Karpas-422 (cell line): ENCODE results near the gene TEAD2. TPM values are rescaled to one million over a fixed set of nuclear protein-coding genes. Genes with fewer than 3 reads are reported as not detected.
A peak's percentile ranks its signal among the peaks of the same experiment; 100 is the strongest.
"Not testable (repeated sequence)": the region's sequence is repeated elsewhere in the genome, so short reads cannot be mapped to it uniquely, and the experiment has no call there.

Source experiments
- DNase-seq: peaks from one replicate; pipeline ENCODE4 v3.0.0-alpha.2; 2015
- H2AFZ ChIP-seq: fragments of 200-600 bp; sonication (generic); 2 replicates; pipeline ENCODE4 v1.6.1; 2014; ENCODE audit warnings: antibody characterized with exemption, low read length, mixed read lengths
- H3K27ac ChIP-seq: fragments of 200-600 bp; sonication (generic); 2 replicates; pipeline ENCODE4 v1.5.1; 2014; ENCODE audit warnings: mild to moderate bottlenecking, low read length, moderate library complexity
- H3K27me3 ChIP-seq: fragments of 200-600 bp; sonication (generic); 2 replicates; pipeline ENCODE4 v1.6.1; 2014; ENCODE audit warnings: low read length, mixed read lengths
- H3K36me3 ChIP-seq: fragments of 200-600 bp; sonication (generic); 2 replicates; pipeline ENCODE4 v1.6.1; 2014; ENCODE audit warnings: low read length, mixed read lengths; ENCODE audit not compliant: insufficient read depth
- H3K4me1 ChIP-seq: fragments of 200-600 bp; sonication (generic); 2 replicates; pipeline ENCODE4 v1.6.1; 2014; ENCODE audit warnings: mild to moderate bottlenecking, low read length, mixed read lengths
- H3K4me2 ChIP-seq: fragments of 200-600 bp; sonication (generic); 2 replicates; pipeline ENCODE4 v1.6.1; 2014; ENCODE audit warnings: low read length, low read depth, mild to moderate bottlenecking; ENCODE audit not compliant: poor library complexity, severe bottlenecking
- H3K4me3 ChIP-seq: fragments of 200-600 bp; sonication (generic); 2 replicates; pipeline ENCODE4 v1.5.1; 2014; ENCODE audit warnings: mild to moderate bottlenecking, antibody characterized with exemption, low read length, mixed read lengths
- H3K79me2 ChIP-seq: fragments of 200-600 bp; sonication (generic); 2 replicates; pipeline ENCODE4 v1.6.1; 2014; ENCODE audit warnings: mild to moderate bottlenecking, low read length, mixed read lengths
- H3K9ac ChIP-seq: fragments of 200-600 bp; sonication (generic); 2 replicates; pipeline ENCODE4 v1.6.0; 2014; ENCODE audit warnings: low read length
- H3K9me2 ChIP-seq: fragments of 200-600 bp; sonication (generic), shearing (Covaris generic); replicated peaks from 2 replicates; pipeline ENCODE4 v1.6.0; 2014; ENCODE audit warnings: mild to moderate bottlenecking, low read length, moderate library complexity; ENCODE audit not compliant: insufficient read depth
- H3K9me3 ChIP-seq: fragments of 300-700, 200-600 bp; sonication (generic); 2 replicates; pipeline ENCODE4 v1.6.1; 2014; ENCODE audit warnings: low read length, mixed read lengths
- H4K20me1 ChIP-seq: fragments of 200-600 bp; sonication (generic); 2 replicates; pipeline ENCODE4 v1.6.1; 2014; ENCODE audit warnings: mild to moderate bottlenecking, antibody characterized with exemption, low read length, low read depth; ENCODE audit not compliant: insufficient read depth
- total RNA-seq: library from RNA; depleted of rRNA; stranded (reverse); fragments of >200 nt; shearing (Covaris generic); gene quantifications from 2 replicates; pipeline ENCODE4 v1.2.3, GENCODE V29; 2014; ENCODE audit warnings: low replicate concordance

Gene TEAD2
- total RNA-seq, 1 experiment from 2014 or later: 5.5 TPM

DNA sequence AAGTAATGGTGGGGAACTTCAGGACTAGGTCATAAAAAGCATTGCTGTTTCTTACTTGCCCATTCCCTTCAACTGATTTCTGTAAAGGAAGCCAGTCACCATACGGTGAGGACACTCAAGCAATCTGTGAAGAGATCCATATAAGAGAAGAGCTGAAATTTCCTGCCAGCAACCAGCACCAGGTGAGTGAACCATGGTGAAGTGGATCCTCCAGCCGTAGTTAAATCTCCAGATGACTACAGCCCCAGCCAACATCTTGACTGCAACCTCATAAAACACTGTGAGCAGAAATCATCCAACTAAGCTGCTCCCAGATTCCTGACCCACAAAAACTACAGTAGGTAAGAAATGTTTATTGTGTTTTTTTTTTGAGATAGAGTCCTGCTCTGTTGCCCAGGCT lies 33.5 kb downstream of the TEAD2 start:
- peak overlapping the region; percentile 59 for H3K4me3 ChIP-seq
- no peaks in the 10 kb centered on the region for H3K9me2 ChIP-seq
- H3K36me3 ChIP-seq: peaks cover 39% of the 10 kb centered on the region
- no peak overlapping the region for H2AFZ ChIP-seq
- H3K9ac ChIP-seq: peak overlapping the region; percentile 93
- no peaks in the 10 kb centered on the region for H3K9me3 ChIP-seq
- no peaks in the 10 kb centered on the region for H3K27me3 ChIP-seq
- H3K79me2 ChIP-seq: peaks cover 21% of the 10 kb centered on the region
- H4K20me1 ChIP-seq: no peaks in the 10 kb centered on the region
- peak overlapping the region; percentile 98 for H3K4me2 ChIP-seq
- no peak for DNase-seq
- peak overlapping the region; percentile 96 for H3K27ac ChIP-seq
- peaks cover 93% of the 10 kb centered on the region for H3K4me1 ChIP-seq

- H3K36me3 ChIP-seq: peaks cover 47% of the 10 kb centered on the region
- H3K4me3 ChIP-seq: peak overlapping the region; percentile 59
- peak; percentile 96 for DNase-seq
- H3K9me2 ChIP-seq: no peaks in the 10 kb centered on the region
- no peaks in the 10 kb centered on the region for H3K9me3 ChIP-seq
- H3K27me3 ChIP-seq: no peaks in the 10 kb centered on the region
- no peaks in the 10 kb centered on the region for H4K20me1 ChIP-seq
- no peak overlapping the region for H2AFZ ChIP-seq
- H3K27ac ChIP-seq: peak overlapping the region; percentile 96
- H3K4me2 ChIP-seq: peak overlapping the region; percentile 98
- peaks cover 86% of the 10 kb centered on the region for H3K4me1 ChIP-seq
- peaks cover 28% of the 10 kb centered on the region for H3K79me2 ChIP-seq
- peak overlapping the region; percentile 93 for H3K9ac ChIP-seq
These were observed 34.2 kb downstream of the TEAD2 start for GRCh38 chr19:49327878-49328544.

GRCh38 chr19:49326165-49326704 lies 36.0 kb downstream of the TEAD2 start:
- Histone ChIP-seq H3K27ac (peak overlapping the region; percentile 96), H4K20me1 (no peaks in the 10 kb centered on the region), H3K27me3 (no peaks in the 10 kb centered on the region), H3K9ac (peak overlapping the region; percentile 93), H3K9me3 (peaks cover 3% of the 10 kb centered on the region; the same call in 1 of the 2 replicates), H2AFZ (no peak overlapping the region), H3K4me2 (peak overlapping the region; percentile 98), H3K9me2 (no peaks in the 10 kb centered on the region), H3K79me2 (peaks cover 38% of the 10 kb centered on the region), H3K36me3 (peaks cover 56% of the 10 kb centered on the region), H3K4me3 (peak overlapping the region; percentile 26), H3K4me1 (peaks cover 68% of the 10 kb centered on the region)
- DNase-seq: peak; percentile 97

GRCh38 chr19:49325756-49326155 lies 36.5 kb downstream of the TEAD2 start:
- peaks cover 61% of the 10 kb centered on the region for H3K36me3 ChIP-seq
- H3K9me3 ChIP-seq, H4K20me1 ChIP-seq, H3K27me3 ChIP-seq, H2AFZ ChIP-seq, H3K9me2 ChIP-seq, H3K4me3 ChIP-seq, DNase-seq: not testable (repeated sequence)
- peak overlapping the region; percentile 98 for H3K4me2 ChIP-seq
- peak overlapping the region; percentile 46 for H3K9ac ChIP-seq
- peak overlapping the region; percentile 96 for H3K27ac ChIP-seq
- peaks cover 64% of the 10 kb centered on the region for H3K4me1 ChIP-seq
- peaks cover 39% of the 10 kb centered on the region for H3K79me2 ChIP-seq

DNA sequence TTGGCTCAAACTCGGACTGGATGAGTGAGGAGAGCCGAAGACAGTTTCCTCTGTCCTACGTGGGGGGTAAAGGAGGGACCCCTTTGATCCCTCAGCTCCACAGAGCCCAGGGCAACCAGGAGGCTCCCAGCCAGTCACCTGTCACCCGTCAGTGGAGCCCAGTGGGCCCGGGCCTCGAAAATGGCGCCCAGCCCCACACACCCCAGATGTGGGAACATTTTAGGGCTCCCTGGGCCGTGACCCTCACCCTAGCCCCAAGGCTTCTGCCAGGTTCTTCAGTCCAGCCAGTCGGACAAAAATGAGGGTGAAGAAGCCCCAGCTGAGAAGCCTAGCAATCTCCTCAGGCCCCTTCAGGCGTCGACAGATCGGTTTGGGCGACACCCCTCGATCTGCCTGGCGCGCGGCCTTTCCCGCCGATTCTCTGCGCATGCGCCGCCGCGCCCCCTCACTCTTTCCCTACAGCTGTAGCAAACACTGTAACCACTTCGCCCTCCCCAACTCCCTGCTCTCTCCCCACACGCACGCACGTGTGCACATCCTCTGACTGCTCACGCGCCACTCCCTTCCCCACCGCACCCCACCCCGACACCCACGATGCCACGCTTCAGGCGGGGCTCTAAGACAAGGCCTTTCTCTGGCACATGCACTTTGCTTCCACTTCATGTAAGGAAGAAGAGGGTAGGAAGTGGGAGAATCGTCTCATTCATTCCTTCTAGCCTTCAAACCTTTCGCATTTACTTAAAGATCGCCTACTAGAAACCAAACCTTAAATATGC lies 37.2 kb downstream of the TEAD2 start, which contains the start of gene SLC6A16:
TSS of gene SLC6A16 (minus strand) at position 391 of the 776 bp plus-strand sequence. CDS start 13,844 bp downstream, outside the sequence.
- DNase-seq: no peak
- H2AFZ ChIP-seq: no peak within 1 kb of the TSS
- peaks cover 3% of the 10 kb centered on the region; the same call in 1 of the 2 replicates for H3K9me3 ChIP-seq
- peak within 1 kb of the TSS; percentile 46 for H3K9ac ChIP-seq
- H3K4me2 ChIP-seq: peak within 1 kb of the TSS; percentile 98
- H3K27ac ChIP-seq: peak within 1 kb of the TSS; percentile 96
- no peaks in the 10 kb centered on the region for H3K9me2 ChIP-seq
- H3K36me3 ChIP-seq: peaks cover 63% of the 10 kb centered on the region
- H3K27me3 ChIP-seq: no peaks in the 10 kb centered on the region
- peak within 1 kb of the TSS; percentile 21; the same call in 1 of the 2 replicates for H3K4me3 ChIP-seq
- H3K4me1 ChIP-seq: peaks cover 56% of the 10 kb centered on the region
- no peaks in the 10 kb centered on the region for H4K20me1 ChIP-seq
- peaks cover 36% of the 10 kb centered on the region for H3K79me2 ChIP-seq

GRCh38 chr19:49318296-49318695 lies 43.9 kb downstream of the TEAD2 start:
- no peaks in the 10 kb centered on the region for H3K27me3 ChIP-seq
- peaks cover 20% of the 10 kb centered on the region for H3K4me1 ChIP-seq
- no peak overlapping the region for H2AFZ ChIP-seq
- H3K36me3 ChIP-seq: peaks cover 69% of the 10 kb centered on the region
- peaks cover 3% of the 10 kb centered on the region; the same call in 1 of the 2 replicates for H3K9me3 ChIP-seq
- H3K4me2 ChIP-seq: no peak overlapping the region
- no peak for DNase-seq
- H4K20me1 ChIP-seq: no peaks in the 10 kb centered on the region
- H3K9me2 ChIP-seq: no peaks in the 10 kb centered on the region
- H3K27ac ChIP-seq: peak overlapping the region; percentile 30
- H3K9ac ChIP-seq: no peak overlapping the region
- H3K4me3 ChIP-seq: no peak overlapping the region
- H3K79me2 ChIP-seq: peaks cover 68% of the 10 kb centered on the region

- peaks cover 20% of the 10 kb centered on the region for H3K4me1 ChIP-seq
- no peak for DNase-seq
- no peak overlapping the region for H3K4me3 ChIP-seq
- no peak overlapping the region for H3K4me2 ChIP-seq
- H3K36me3 ChIP-seq: peaks cover 54% of the 10 kb centered on the region
- no peak overlapping the region for H2AFZ ChIP-seq
- no peaks in the 10 kb centered on the region for H4K20me1 ChIP-seq
- no peaks in the 10 kb centered on the region for H3K9me3 ChIP-seq
- no peaks in the 10 kb centered on the region for H3K27me3 ChIP-seq
- H3K9me2 ChIP-seq: no peaks in the 10 kb centered on the region
- H3K9ac ChIP-seq: no peak overlapping the region
- H3K79me2 ChIP-seq: peaks cover 55% of the 10 kb centered on the region
- H3K27ac ChIP-seq: peak overlapping the region; percentile 67
These were observed 45.9 kb downstream of the TEAD2 start for GRCh38 chr19:49316284-49316683.

- Histone ChIP-seq H3K27ac (peak overlapping the region; percentile 67), H3K4me2 (no peak overlapping the region), H3K4me3 (no peak overlapping the region), H4K20me1 (no peaks in the 10 kb centered on the region), H3K4me1 (peaks cover 20% of the 10 kb centered on the region), H3K79me2 (peaks cover 48% of the 10 kb centered on the region), H3K36me3 (peaks cover 54% of the 10 kb centered on the region), H3K9ac (no peak overlapping the region), H2AFZ (no peak overlapping the region), H3K9me2 (no peaks in the 10 kb centered on the region), H3K9me3 (no peaks in the 10 kb centered on the region), H3K27me3 (no peaks in the 10 kb centered on the region)
- no peak for DNase-seq
These were observed 47.1 kb downstream of the TEAD2 start for GRCh38 chr19:49315111-49315510.
